ENCODE data around the gene SLC24A4. TPM values are rescaled to one million over a fixed set of nuclear protein-coding genes. Genes with fewer than 3 reads are reported as not detected.

Gene SLC24A4
- total and polyA plus RNA-seq, 10 donors: 0.29 to 8.9 (median 4.2) TPM

GRCh38 chr14:92514844-92515514 is 192.0 kb downstream of the SLC24A4 start:
- DNase-seq: peak; percentile 74
- intact Hi-C loops (cut with DNase I; ENCODE audit: low total_unique reads): no loop called here
- peaks cover 0 to 10% (median 0%) of the 10 kb centered on the region in 6 donors for H3K36me3 ChIP-seq
- peak overlapping the region; percentile 63 to 87 (median 76) for H3K4me3 ChIP-seq
- H3K4me1 ChIP-seq: peaks cover 19 to 89% (median 74%) of the 10 kb centered on the region in 6 donors
- WGBS, 5 donors: 44 to 55% (median 52%) methylated on average over 11 to 15 of the region's 15 CpGs
- peak overlapping the region; percentile 77 to 97 (median 92) for H3K27ac ChIP-seq
- no peaks in the 10 kb centered on the region for H3K9me3 ChIP-seq
- TF ChIP-seq CTCF (IDR thresholded peaks at IDR 0.05 in 8 of 11, conservative IDR thresholded peaks at IDR 0.05 in 3 of 11): no peak
- no peak for TF ChIP-seq POLR2A (IDR thresholded peaks at IDR 0.05)
- no peak for TF ChIP-seq POLR2AphosphoS5 (IDR thresholded peaks at IDR 0.05)
- peaks cover 0 to 19% (median 0%) of the 10 kb centered on the region in 7 donors for H3K27me3 ChIP-seq (replicated peaks in 1 of 7)

- DNase-seq: peak; percentile 70
- peak overlapping the region in 4 of 8 donors; percentile 76 to 87 (median 84) for H3K4me3 ChIP-seq
- peaks cover 0 to 10% (median 0%) of the 10 kb centered on the region in 6 donors for H3K36me3 ChIP-seq
- TF ChIP-seq CTCF (IDR thresholded peaks at IDR 0.05 in 8 of 11, conservative IDR thresholded peaks at IDR 0.05 in 3 of 11) (no peak), POLR2A (IDR thresholded peaks at IDR 0.05) (no peak), POLR2AphosphoS5 (IDR thresholded peaks at IDR 0.05) (no peak)
- peaks cover 0 to 19% (median 0%) of the 10 kb centered on the region in 7 donors for H3K27me3 ChIP-seq (replicated peaks in 1 of 7)
- no peaks in the 10 kb centered on the region for H3K9me3 ChIP-seq
- peaks cover 19 to 96% (median 76%) of the 10 kb centered on the region in 6 donors for H3K4me1 ChIP-seq
- H3K27ac ChIP-seq: peak overlapping the region in 7 of 8 donors; percentile 85 to 97 (median 93)
- 79 to 91% (median 83%) methylated on average over 5 of the region's 5 CpGs for WGBS, 5 donors
- intact Hi-C loops (cut with DNase I; ENCODE audit: low total_unique reads): no loop called here
Measured at GRCh38 chr14:92515546-92516343, 192.8 kb downstream of the SLC24A4 start.

- 64 to 90% (median 83%) methylated on average over 3 to 4 of the region's 4 CpGs for WGBS, 5 donors
- intact Hi-C loops (cut with DNase I; ENCODE audit: low total_unique reads): no loop called here
- Histone ChIP-seq H3K36me3 (peaks cover 0 to 10% (median 0%) of the 10 kb centered on the region in 6 donors), H3K4me1 (peaks cover 19 to 94% (median 74%) of the 10 kb centered on the region in 6 donors), H3K4me3 (peak overlapping the region in 2 of 8 donors; percentile 87), H3K27me3 (replicated peaks in 1 of 7) (peaks cover 0 to 19% (median 0%) of the 10 kb centered on the region in 7 donors), H3K9me3 (no peaks in the 10 kb centered on the region), H3K27ac (peak overlapping the region in 7 of 8 donors; percentile 85 to 97 (median 93))
- TF ChIP-seq POLR2AphosphoS5 (IDR thresholded peaks at IDR 0.05) (no peak), POLR2A (IDR thresholded peaks at IDR 0.05) (no peak), CTCF (IDR thresholded peaks at IDR 0.05 in 8 of 11, conservative IDR thresholded peaks at IDR 0.05 in 3 of 11) (no peak)
- DNase-seq: peak; percentile 69
Measured at GRCh38 chr14:92516344-92516965, 193.5 kb downstream of the SLC24A4 start.

Data from spleen (tissue), 11 donors.